A549 (cell line): ENCODE measurements around the gene APOBEC4. TPM values are rescaled to one million over a fixed set of nuclear protein-coding genes. Genes with fewer than 3 reads are reported as not detected.
"Not testable (repeated sequence)": the region's sequence is repeated elsewhere in the genome, so short reads cannot be mapped to it uniquely, and the experiment has no call there.

Experiments
- ATAC-seq, 2 experiments: fragments of 200-7000 bp in 1 of 2; fragments of >200 bp in 1 of 2; cut with Nextera tagmentation in 1 of 2; cut with Tn5 transposase in 1 of 2; 3 replicates each; pipeline versions ENCODE4 v1.8.0 to v1.9.1; 2018 to 2020; ENCODE audit warnings: mild to moderate bottlenecking in 1 of 2, moderate library complexity in 1 of 2
- CTCF ChIA-PET: fragments of 300-600 bp; sonication (Branson Sonifier 250); formaldehyde crosslinking; extraction: SDS; loops from one replicate; lab custom pipeline; 2021; ENCODE audit warnings: antibody characterized with exemption, inconsistent platforms; lab: Yijun Ruan, JAX
- POLR2A ChIA-PET: fragments of 350-600 bp; formaldehyde crosslinking; extraction: SDS; loops from one replicate; lab custom pipeline; 2021; ENCODE audit warnings: antibody characterized with exemption, inconsistent platforms; lab: Yijun Ruan, JAX
- DNase-seq, 2 experiments: peaks; one replicate each; pipeline versions ENCODE4 v3.0.0 to v3.0.0-alpha.2; 2011 to 2016; ENCODE audit warnings: low read depth in 1 of 2, low spot score in 1 of 2
- FAIRE-seq: peaks from 2 replicates; lab custom pipeline; 2011; peaks lifted over from hg19 to GRCh38; lab: Jason Lieb, UNC
- H3K27ac ChIP-seq, 2 experiments: fragments of >200 bp; sonication (Bioruptor Twin); formaldehyde crosslinking; 3 replicates each; pipeline ENCODE4 v1.5.1; 2016 to 2017
- H3K4me1 ChIP-seq: fragments of >200 bp; sonication (Bioruptor Twin); formaldehyde crosslinking; 3 replicates; pipeline ENCODE4 v1.6.1; 2016
- H3K4me2 ChIP-seq: fragments of >200 bp; sonication (Bioruptor Twin); formaldehyde crosslinking; 3 replicates; pipeline ENCODE4 v1.6.1; 2016
- H3K4me3 ChIP-seq: fragments of >200 bp; sonication (Bioruptor Twin); formaldehyde crosslinking; 3 replicates; pipeline ENCODE4 v1.5.1; 2016
- H3K9me3 ChIP-seq: fragments of >200 bp; sonication (Bioruptor Twin); formaldehyde crosslinking; 3 replicates; pipeline ENCODE4 v1.6.1; 2016
- BHLHE40 ChIP-seq: IDR thresholded peaks from 2 replicates; pipeline ENCODE4 v1.6.1; 2012; ENCODE audit warnings: low read depth, low read length, inconsistent platforms
- CBX2 ChIP-seq: fragments of 200-600 bp; sonication (generic); IDR thresholded peaks from 2 replicates; pipeline ENCODE4 v1.6.1; 2016; ENCODE audit warnings: low read depth, mild to moderate bottlenecking, borderline replicate concordance
- CEBPB ChIP-seq, 2 experiments: fragments of >200 bp in 1 of 2; sonication (Bioruptor Twin) in 1 of 2; formaldehyde crosslinking in 1 of 2; IDR thresholded peaks; 2 replicates each; pipeline ENCODE4 v1.6.1; 2012 to 2016
- CHD2 ChIP-seq: fragments of 150-350 bp; IDR thresholded peaks from 2 replicates; pipeline ENCODE4 v1.6.1; 2014; ENCODE audit warnings: low read length; ENCODE audit not compliant: partially characterized antibody
- ELK1 ChIP-seq: fragments of 150-350 bp; IDR thresholded peaks from 2 replicates; pipeline ENCODE4 v1.6.1; 2014; ENCODE audit warnings: low read depth, mild to moderate bottlenecking, low read length
- EP300 ChIP-seq, 2 experiments: fragments of >200 bp; sonication (Bioruptor Twin); formaldehyde crosslinking; IDR thresholded peaks; 2 replicates in 1 of 2; 3 replicates in 1 of 2; pipeline ENCODE4 v1.6.1; 2016 to 2017
- FOSB ChIP-seq: fragments of 250-450 bp; sonication (Bioruptor Pico); IDR thresholded peaks from 2 replicates; pipeline ENCODE4 v1.5.0; 2020; ENCODE audit warnings: mild to moderate bottlenecking, moderate library complexity
- HDAC2 ChIP-seq: fragments of 200-600 bp; sonication (generic); IDR thresholded peaks from 2 replicates; pipeline ENCODE4 v1.6.1; 2016
- HES2 ChIP-seq: fragments of >200 bp; sonication (Bioruptor Twin); formaldehyde crosslinking; IDR thresholded peaks from 2 replicates; pipeline ENCODE4 v1.6.1; 2016
- HMGXB4 ChIP-seq: fragments of 250-450 bp; sonication (Bioruptor Pico); IDR thresholded peaks from 2 replicates; pipeline ENCODE4 v1.5.0; 2021; ENCODE audit warnings: mild to moderate bottlenecking, moderate library complexity, borderline replicate concordance
- HOXA7 ChIP-seq: fragments of 250-450 bp; sonication (Bioruptor Pico); IDR thresholded peaks from 2 replicates; pipeline ENCODE4 v1.5.0; 2020; ENCODE audit warnings: mild to moderate bottlenecking, moderate library complexity
- RCOR1 ChIP-seq: fragments of 150-350 bp; IDR thresholded peaks from 2 replicates; pipeline ENCODE4 v1.6.1; 2014; ENCODE audit warnings: antibody characterized with exemption, low read length, low read depth
- REST ChIP-seq: fragments of 200-600 bp; sonication (generic); IDR thresholded peaks from 2 replicates; pipeline ENCODE4 v1.6.1; 2016; ENCODE audit warnings: antibody characterized with exemption, mild to moderate bottlenecking, moderate library complexity
- ZC3H11A ChIP-seq: fragments of 450-650 bp; IDR thresholded peaks from 2 replicates; pipeline ENCODE4 v1.6.1; 2014; ENCODE audit warnings: antibody characterized with exemption, mild to moderate bottlenecking
- ZSCAN20 ChIP-seq: fragments of 250-450 bp; sonication (Bioruptor Pico); IDR thresholded peaks from 2 replicates; pipeline ENCODE4 v1.8.0; 2022; ENCODE audit warnings: mild to moderate bottlenecking, moderate library complexity
- WGBS: methylation state at CpG from one replicate; pipeline ENCODE4 v1.1.6; 2017; ENCODE audit errors: missing lambda C conversion rate; 5-methylcytosine and 5-hydroxymethylcytosine counted together
- polyA plus RNA-seq, 4 experiments: library from polyadenylated mRNA; depleted of rRNA in 3 of 4; stranded (reverse); fragments of >200 nt; fragmentation: RNase III in 1 of 4; extraction: RNeasy Plus Mini Kit Qiagen cat#74134 plus additional on column Dnase treatment in 1 of 4; gene quantifications; 2 replicates in 3 of 4; 3 replicates in 1 of 4; pipeline ENCODE4 v1.2.3, GENCODE V29; 2011 to 2017

Gene APOBEC4
- polyA plus RNA-seq, 2 of the 4 experiments (the other 2 are of a cell fraction) = not detected

GRCh38 chr1:183632114-183632513, 21.0 kb downstream of the APOBEC4 start:
- CTCF ChIA-PET = interaction anchor here (0.7 to 4.0 kb wide), 5 partner anchors 9 to 53 kb away, joined by 3 to 21 read pairs (median 3); partner anchors contain the start of gene APOBEC4
- peak overlapping the region; percentile 96 for H3K4me3 ChIP-seq
- peaks cover 36% of the 10 kb centered on the region for H3K4me1 ChIP-seq
- no peak overlapping the region for H3K27ac ChIP-seq
- ATAC-seq (no peak), DNase-seq (no peak), FAIRE-seq (no peak)
- peak overlapping the region; percentile 87 for H3K4me2 ChIP-seq
- POLR2A ChIA-PET = interaction anchor here (0.7 to 1.0 kb wide), 2 partner anchors 9 to 23 kb away, joined by 3 to 7 read pairs; no protein-coding TSS in a partner anchor
- H3K9me3 ChIP-seq = no peaks in the 10 kb centered on the region
- WGBS = 40% methylated on average over 2 of the region's 2 CpGs
- TF ChIP-seq RCOR1 = no peak
- peak; percentile 81 to 88; a peak in 3 of 4 replicates for TF ChIP-seq CEBPB (IDR thresholded peaks at IDR 0.05)
- no peak for TF ChIP-seq CHD2
- no peak for TF ChIP-seq REST
- TF ChIP-seq HES2 = peak; percentile 33; the same call in 1 of the 2 replicates

- no peak for ATAC-seq
- FAIRE-seq = no peak
- no peak for DNase-seq
- 79% methylated on average over 2 of the region's 2 CpGs for WGBS
- H3K9me3 ChIP-seq = no peaks in the 10 kb centered on the region
- peak overlapping the region; percentile 87; the same call in 2 of the 3 replicates for H3K4me2 ChIP-seq
- H3K4me3 ChIP-seq = no peak overlapping the region
- no peak overlapping the region for H3K27ac ChIP-seq
- peaks cover 49% of the 10 kb centered on the region for H3K4me1 ChIP-seq
- ChIA-PET POLR2A (no interaction called here), CTCF (interaction anchor here (1.5 to 1.7 kb wide), 2 partner anchors 54 to 285 kb away, joined by 3 to 7 read pairs; no protein-coding TSS in a partner anchor)
- no peak for TF ChIP-seq BHLHE40
- TF ChIP-seq HMGXB4 (CRISPR knock-in tag) = no peak
- TF ChIP-seq ZC3H11A = no peak
- no peak for TF ChIP-seq EP300 (IDR thresholded peaks at IDR 0.05)
- TF ChIP-seq HDAC2 = no peak
These were observed 22.4 kb downstream of the APOBEC4 start for GRCh38 chr1:183630748-183631147.

GRCh38 chr1:183628537-183628936, 24.6 kb downstream of the APOBEC4 start:
- TF ChIP-seq HOXA7 (CRISPR knock-in tag) (no peak), RCOR1 (no peak), CBX2 (no peak), FOSB (CRISPR knock-in tag) (no peak), ELK1 (no peak), ZSCAN20 (CRISPR knock-in tag) (no peak)
- no peaks in the 10 kb centered on the region for H3K9me3 ChIP-seq
- ATAC-seq = no peak
- peaks cover 50% of the 10 kb centered on the region for H3K4me1 ChIP-seq
- DNase-seq = no peak
- no peak overlapping the region for H3K4me2 ChIP-seq
- POLR2A ChIA-PET = no interaction called here
- FAIRE-seq = no peak
- CTCF ChIA-PET = interaction anchor here (1.6 kb wide), 1 partner anchor 159 kb away, joined by 6 read pairs; no protein-coding TSS in a partner anchor
- no peak overlapping the region for H3K27ac ChIP-seq
- no peak overlapping the region for H3K4me3 ChIP-seq

GRCh38 chr1:183626236-183626635, 26.9 kb downstream of the APOBEC4 start:
- WGBS = 50% methylated on average over 3 of the region's 3 CpGs
- H3K27ac ChIP-seq, FAIRE-seq, H3K9me3 ChIP-seq, DNase-seq, H3K4me2 ChIP-seq, H3K4me3 ChIP-seq, ATAC-seq: not testable (repeated sequence)
- ChIA-PET POLR2A (interaction anchor here (1.1 kb wide), 1 partner anchor 8 kb away, joined by 3 read pairs; no protein-coding TSS in a partner anchor), CTCF (interaction anchor here (1.1 to 2.1 kb wide), 3 partner anchors 14 to 344 kb away, joined by 3 to 6 read pairs (median 4); no protein-coding TSS in a partner anchor)
- peaks cover 45% of the 10 kb centered on the region for H3K4me1 ChIP-seq
